K562 (cell line): ENCODE results near the gene WARS2. TPM values are rescaled to one million over a fixed set of nuclear protein-coding genes. Genes with fewer than 3 reads are reported as not detected.

Source experiments
- CXXC5 ChIP-seq: fragments of 250-450 bp; sonication (Bioruptor Pico); IDR thresholded peaks from 2 replicates; pipeline ENCODE4 v1.8.0; 2022; ENCODE audit warnings: inconsistent platforms, mild to moderate bottlenecking, moderate library complexity
- DIDO1 ChIP-seq: fragments of 450-650 bp; IDR thresholded peaks from 2 replicates; pipeline ENCODE4 v1.6.1; 2016; ENCODE audit warnings: low read depth, missing biosample characterization, missing genetic modification characterization
- ELF4 ChIP-seq: fragments of 450-650 bp; formaldehyde crosslinking; IDR thresholded peaks from 2 replicates; pipeline ENCODE4 v1.4.0; 2022; ENCODE audit warnings: missing genetic modification characterization
- ERF ChIP-seq: fragments of 450-650 bp; formaldehyde crosslinking; IDR thresholded peaks from 2 replicates; pipeline ENCODE4 v1.4.0; 2020; ENCODE audit warnings: mild to moderate bottlenecking, mixed read lengths
- MEF2A ChIP-seq: IDR thresholded peaks from 2 replicates; pipeline ENCODE4 v1.6.1; 2011; ENCODE audit warnings: low read depth, mild to moderate bottlenecking, low read length, moderate library complexity; ENCODE audit not compliant: control insufficient read depth
- NR2C2 ChIP-seq, 2 experiments: fragments of 200-800 bp in 1 of 2; sonication (Bioruptor generic) in 1 of 2; sonication (generic) in 1 of 2; formaldehyde crosslinking in 1 of 2; IDR thresholded peaks; 2 replicates each; pipeline versions ENCODE4 v1.6.1 to v1.8.0; 2016 to 2022; ENCODE audit warnings: mild to moderate bottlenecking in 1 of 2, missing compliant biosample characterization in 1 of 2, missing genetic modification characterization in 1 of 2, missing genetic modification reagents in 1 of 2
- POLR2H ChIP-seq: IDR thresholded peaks from 2 replicates; pipeline ENCODE4 v1.6.1; 2016; ENCODE audit warnings: missing genetic modification characterization, low read depth, mild to moderate bottlenecking, control low read depth, missing compliant biosample characterization, moderate library complexity
- ZBTB26 ChIP-seq: fragments of 450-650 bp; formaldehyde crosslinking; IDR thresholded peaks from 2 replicates; pipeline ENCODE4 v1.4.0; 2022; ENCODE audit warnings: missing genetic modification characterization
- ZNF175 ChIP-seq: fragments of 200-800 bp; sonication (Bioruptor generic); IDR thresholded peaks from 2 replicates; pipeline ENCODE4 v1.6.1; 2016; ENCODE audit warnings: low read depth, mild to moderate bottlenecking, missing genetic modification characterization, missing compliant biosample characterization
- ZNF639 ChIP-seq, 2 experiments: fragments of 200-800 bp in 1 of 2; sonication (Bioruptor generic) in 1 of 2; sonication (generic) in 1 of 2; formaldehyde crosslinking in 1 of 2; IDR thresholded peaks in 1 of 2; conservative IDR thresholded peaks in 1 of 2; 2 replicates each; pipeline versions ENCODE4 v1.5.0 to v1.6.1; 2016 to 2020; ENCODE audit warnings: missing compliant biosample characterization in 1 of 2, missing genetic modification characterization in 1 of 2, missing genetic modification reagents in 1 of 2
- polyA plus RNA-seq, 8 experiments: library from polyadenylated mRNA; depleted of rRNA in 4 of 8; stranded (reverse) in 5 of 8; unstranded in 3 of 8; fragments of >200 nt; fragmentation: Nextera tagmentation in 2 of 8; fragmentation: Illumina TruSeq in 1 of 8; extraction: Ambion mirVana in 2 of 8; extraction: Trizol in 1 of 8; gene quantifications; 2 replicates each; pipeline versions ENCODE4 v1.2.1 to v1.2.3, GENCODE V29; 2011 to 2014; ENCODE audit warnings: inconsistent platforms in 1 of 8, missing spikeins in 1 of 8
- total RNA-seq, 7 experiments: library from RNA; depleted of rRNA in 6 of 7; stranded (reverse); fragments of >200 nt in 6 of 7; fragmentation: Illumina TruSeq in 2 of 7; extraction: Trizol in 2 of 7; gene quantifications; 2 replicates each; pipeline versions ENCODE4 v1.2.1 to v1.2.3, GENCODE V29; 2011 to 2021; ENCODE audit warnings: low replicate concordance in 1 of 7
- TF ChIP-seq, protein P1 (sequence below): fragments of 250-450 bp; sonication (Bioruptor Pico); IDR thresholded peaks from 2 replicates; pipeline ENCODE4 v1.4.0; 2020; ENCODE audit warnings: mild to moderate bottlenecking
- TF ChIP-seq, protein P2 (sequence below): fragments of 200-800 bp; sonication (Bioruptor generic); IDR thresholded peaks from 2 replicates; pipeline ENCODE4 v1.6.1; 2017; ENCODE audit warnings: missing genetic modification characterization, missing compliant biosample characterization

WARS2 gene
- total and polyA plus RNA-seq, 9 of the 15 experiments (the other 6 are each of a cell fraction or from before 2014, with no cell fraction given) = 5.7 to 18.0 (median 16.9) TPM

DNA sequence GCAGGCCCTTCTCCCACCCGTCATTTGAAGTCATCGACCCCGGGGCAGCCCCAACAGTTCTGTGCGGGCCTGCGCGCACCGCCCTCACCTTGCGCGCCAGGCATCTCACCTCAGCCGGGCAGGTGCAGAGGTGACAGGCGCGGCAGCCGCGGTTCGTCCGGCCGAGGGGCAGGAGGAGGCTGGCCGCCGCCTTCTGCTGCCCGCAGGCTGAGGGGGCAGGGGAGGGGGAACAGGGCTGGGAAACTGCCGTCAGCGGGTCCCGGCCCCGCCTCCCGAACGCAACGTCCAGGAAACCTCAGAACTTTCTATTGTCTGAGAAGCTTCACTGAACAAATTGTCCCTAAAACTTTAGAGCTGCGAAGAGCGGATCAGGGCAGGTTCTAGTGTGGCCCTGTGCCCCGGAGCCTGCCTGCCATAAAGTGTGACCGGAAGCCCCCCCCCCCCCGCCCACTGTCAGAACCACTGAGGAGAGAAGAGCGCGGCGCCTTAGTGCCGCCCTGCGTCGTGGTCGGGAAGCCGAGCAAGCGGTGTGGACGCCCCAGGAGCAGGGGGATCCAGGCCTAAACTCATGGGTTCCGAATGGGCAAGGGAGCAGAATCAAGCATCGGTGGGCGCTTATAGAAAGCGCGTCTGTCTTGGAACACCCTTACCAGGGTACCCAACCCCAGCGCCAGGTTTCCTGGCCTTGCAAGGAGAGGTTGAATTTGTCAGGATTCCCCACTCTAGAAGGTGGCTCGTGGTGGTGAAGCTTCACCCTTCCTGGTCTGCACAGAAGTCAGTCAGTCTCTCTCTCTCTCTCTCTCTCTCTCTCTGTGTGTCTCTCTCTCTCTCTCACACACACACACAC is 139.0 kb downstream of the WARS2 start (continued):
- TF ChIP-seq MEF2A (no peak), POLR2H (tag) (no peak), CXXC5 (0 out of 2 replicates have a peak, but pooled peaks have one; percentile 10), ZBTB26 (CRISPR knock-in tag) (0 out of 2 replicates have a peak, but pooled peaks have one; percentile 21), ZNF639 (CRISPR knock-in tag; conservative IDR thresholded peaks at IDR 0.05 in 1 of 2, IDR thresholded peaks at IDR 0.05 in 1 of 2) (peak in 1 of 2 experiments; percentile 76; a peak in 2 of 4 replicates), ERF (0 out of 2 replicates have a peak, but pooled peaks have one; percentile 72), ZNF175 (CRISPR knock-in tag) (peak; percentile 46), ELF4 (CRISPR knock-in tag) (peak; percentile 60; the same call in 1 of the 2 replicates), DIDO1 (no peak), NR2C2 (CRISPR knock-in tag; IDR thresholded peaks at IDR 0.05) (no peak), NR2C2 (tag; IDR thresholded peaks at IDR 0.05) (0 out of 2 replicates have a peak, but pooled peaks have one; percentile 71)
- TF ChIP-seq, protein P1, sequence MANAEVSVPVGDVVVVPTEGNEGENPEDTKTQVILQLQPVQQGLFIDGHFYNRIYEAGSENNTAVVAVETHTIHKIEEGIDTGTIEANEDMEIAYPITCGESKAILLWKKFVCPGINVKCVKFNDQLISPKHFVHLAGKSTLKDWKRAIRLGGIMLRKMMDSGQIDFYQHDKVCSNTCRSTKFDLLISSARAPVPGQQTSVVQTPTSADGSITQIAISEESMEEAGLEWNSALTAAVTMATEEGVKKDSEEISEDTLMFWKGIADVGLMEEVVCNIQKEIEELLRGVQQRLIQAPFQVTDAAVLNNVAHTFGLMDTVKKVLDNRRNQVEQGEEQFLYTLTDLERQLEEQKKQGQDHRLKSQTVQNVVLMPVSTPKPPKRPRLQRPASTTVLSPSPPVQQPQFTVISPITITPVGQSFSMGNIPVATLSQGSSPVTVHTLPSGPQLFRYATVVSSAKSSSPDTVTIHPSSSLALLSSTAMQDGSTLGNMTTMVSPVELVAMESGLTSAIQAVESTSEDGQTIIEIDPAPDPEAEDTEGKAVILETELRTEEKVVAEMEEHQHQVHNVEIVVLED (CRISPR knock-in tag) = 0 out of 2 replicates have a peak, but pooled peaks have one; percentile 13
- TF ChIP-seq, protein P2, sequence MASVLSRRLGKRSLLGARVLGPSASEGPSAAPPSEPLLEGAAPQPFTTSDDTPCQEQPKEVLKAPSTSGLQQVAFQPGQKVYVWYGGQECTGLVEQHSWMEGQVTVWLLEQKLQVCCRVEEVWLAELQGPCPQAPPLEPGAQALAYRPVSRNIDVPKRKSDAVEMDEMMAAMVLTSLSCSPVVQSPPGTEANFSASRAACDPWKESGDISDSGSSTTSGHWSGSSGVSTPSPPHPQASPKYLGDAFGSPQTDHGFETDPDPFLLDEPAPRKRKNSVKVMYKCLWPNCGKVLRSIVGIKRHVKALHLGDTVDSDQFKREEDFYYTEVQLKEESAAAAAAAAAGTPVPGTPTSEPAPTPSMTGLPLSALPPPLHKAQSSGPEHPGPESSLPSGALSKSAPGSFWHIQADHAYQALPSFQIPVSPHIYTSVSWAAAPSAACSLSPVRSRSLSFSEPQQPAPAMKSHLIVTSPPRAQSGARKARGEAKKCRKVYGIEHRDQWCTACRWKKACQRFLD = peak; percentile 82; the same call in 1 of the 2 replicates
